OCI-LY1 (cell line): ENCODE results near the gene ZNF296.

Source experiments
- EZH2 ChIP-seq: fragments of 200-600 bp; sonication (generic), shearing (Covaris generic); IDR thresholded peaks from 2 replicates; pipeline ENCODE4 v1.8.0; 2017; ENCODE audit warnings: borderline replicate concordance, mixed run types, mild to moderate bottlenecking, antibody characterized with exemption, low read length, moderate library complexity, mixed read lengths
- TF ChIP-seq, protein P1 (sequence below): fragments of 200-600 bp; sonication (generic), shearing (Covaris generic); IDR thresholded peaks from 2 replicates; pipeline ENCODE4 v1.5.1; 2017; ENCODE audit warnings: mild to moderate bottlenecking, antibody characterized with exemption, low read length, moderate library complexity, mixed read lengths

DNA sequence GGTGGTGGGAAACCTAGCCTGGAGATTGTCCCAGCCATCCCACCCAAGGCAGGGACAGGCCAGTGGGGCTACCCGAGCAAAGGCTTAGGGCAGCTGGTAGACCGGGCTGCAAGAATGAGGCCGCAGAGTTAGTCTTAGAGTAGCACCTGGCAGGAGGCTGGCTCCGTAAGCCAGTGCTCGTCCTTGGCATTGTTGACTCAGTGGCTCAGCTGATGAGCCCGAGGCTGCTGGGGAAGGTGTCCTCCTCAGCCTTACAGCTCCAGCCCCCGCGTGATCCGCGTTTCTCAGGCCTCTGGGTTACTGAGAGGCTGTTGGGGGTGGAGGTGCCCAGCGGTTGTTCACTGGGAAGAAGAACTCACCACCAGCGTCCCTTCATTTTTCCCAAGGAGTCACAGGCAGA, 41.4 kb upstream of the ZNF296 start:
- TF ChIP-seq, protein P1, sequence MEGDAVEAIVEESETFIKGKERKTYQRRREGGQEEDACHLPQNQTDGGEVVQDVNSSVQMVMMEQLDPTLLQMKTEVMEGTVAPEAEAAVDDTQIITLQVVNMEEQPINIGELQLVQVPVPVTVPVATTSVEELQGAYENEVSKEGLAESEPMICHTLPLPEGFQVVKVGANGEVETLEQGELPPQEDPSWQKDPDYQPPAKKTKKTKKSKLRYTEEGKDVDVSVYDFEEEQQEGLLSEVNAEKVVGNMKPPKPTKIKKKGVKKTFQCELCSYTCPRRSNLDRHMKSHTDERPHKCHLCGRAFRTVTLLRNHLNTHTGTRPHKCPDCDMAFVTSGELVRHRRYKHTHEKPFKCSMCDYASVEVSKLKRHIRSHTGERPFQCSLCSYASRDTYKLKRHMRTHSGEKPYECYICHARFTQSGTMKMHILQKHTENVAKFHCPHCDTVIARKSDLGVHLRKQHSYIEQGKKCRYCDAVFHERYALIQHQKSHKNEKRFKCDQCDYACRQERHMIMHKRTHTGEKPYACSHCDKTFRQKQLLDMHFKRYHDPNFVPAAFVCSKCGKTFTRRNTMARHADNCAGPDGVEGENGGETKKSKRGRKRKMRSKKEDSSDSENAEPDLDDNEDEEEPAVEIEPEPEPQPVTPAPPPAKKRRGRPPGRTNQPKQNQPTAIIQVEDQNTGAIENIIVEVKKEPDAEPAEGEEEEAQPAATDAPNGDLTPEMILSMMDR = no peak
- TF ChIP-seq EZH2 = no peak
